H1 (cell line): ENCODE results near the gene USP3. TPM values are rescaled to one million over a fixed set of nuclear protein-coding genes. Genes with fewer than 3 reads are reported as not detected.

Experiments
- CREB1 ChIP-seq: IDR thresholded peaks from 2 replicates; pipeline ENCODE4 v1.6.1; 2012; ENCODE audit warnings: inconsistent platforms
- EP300 ChIP-seq, 2 experiments: IDR thresholded peaks; 1 replicate in 1 of 2; 2 replicates in 1 of 2; pipeline ENCODE4 v1.6.1; 2011 to 2012; ENCODE audit warnings: low read depth in 2 of 2, low read length in 2 of 2, mild to moderate bottlenecking in 2 of 2, borderline replicate concordance in 1 of 2, inconsistent platforms in 1 of 2, moderate library complexity in 1 of 2
- polyA plus RNA-seq, 7 experiments: library from polyadenylated mRNA; depleted of rRNA in 3 of 7; stranded (reverse) in 5 of 7; unstranded in 2 of 7; fragments of >200 nt in 5 of 7; fragments of 200-250 nt in 2 of 7; gene quantifications; 1 replicate in 5 of 7; 2 replicates in 1 of 7; 4 replicates in 1 of 7; pipeline versions ENCODE4 v1.2.1 to v1.2.3, GENCODE V29; 2011 to 2013; ENCODE audit warnings: missing spikeins in 2 of 7, mixed read lengths in 2 of 7
- total RNA-seq: library from RNA; stranded (reverse); fragmentation: NEBNext Ultra II Directional; extraction: Animal tissue kit (Norgen Biotek cat#: 25700); gene quantifications from 2 replicates; pipeline ENCODE4 v1.2.1, GENCODE V29; 2021
- TF ChIP-seq, protein P1 (sequence below): fragments of 300-600 bp; sonication (generic); IDR thresholded peaks from 2 replicates; pipeline ENCODE4 v1.7.1; 2012; ENCODE audit warnings: low read length, moderate library complexity, mild to moderate bottlenecking, inconsistent platforms; ENCODE audit not compliant: insufficient replicate concordance

Gene USP3
- total and polyA plus RNA-seq, 2 of the 8 experiments (the other 6 are each of a cell fraction or from before 2014, with no cell fraction given): 15.5 to 16.2 TPM

DNA sequence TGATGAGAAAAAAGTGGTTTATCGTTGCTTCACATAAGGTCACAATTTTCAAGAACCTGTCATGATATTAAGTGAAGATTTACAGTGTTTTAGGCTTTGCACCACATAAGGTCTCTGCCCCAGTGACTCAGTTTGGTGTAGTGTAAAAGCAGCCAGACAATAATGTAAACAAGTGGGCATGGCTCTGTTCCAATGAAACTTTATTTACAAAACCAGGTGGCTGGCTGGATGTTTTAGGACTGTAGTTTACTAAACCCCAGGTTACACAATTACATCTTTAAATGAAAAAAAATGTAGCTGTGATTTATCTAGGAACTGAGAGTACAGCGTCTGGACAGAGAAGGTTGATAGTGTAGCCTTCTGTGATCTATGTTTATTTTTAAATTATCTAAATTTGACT is 83.1 kb downstream of the USP3 start (continued):
- TF ChIP-seq, protein P1, sequence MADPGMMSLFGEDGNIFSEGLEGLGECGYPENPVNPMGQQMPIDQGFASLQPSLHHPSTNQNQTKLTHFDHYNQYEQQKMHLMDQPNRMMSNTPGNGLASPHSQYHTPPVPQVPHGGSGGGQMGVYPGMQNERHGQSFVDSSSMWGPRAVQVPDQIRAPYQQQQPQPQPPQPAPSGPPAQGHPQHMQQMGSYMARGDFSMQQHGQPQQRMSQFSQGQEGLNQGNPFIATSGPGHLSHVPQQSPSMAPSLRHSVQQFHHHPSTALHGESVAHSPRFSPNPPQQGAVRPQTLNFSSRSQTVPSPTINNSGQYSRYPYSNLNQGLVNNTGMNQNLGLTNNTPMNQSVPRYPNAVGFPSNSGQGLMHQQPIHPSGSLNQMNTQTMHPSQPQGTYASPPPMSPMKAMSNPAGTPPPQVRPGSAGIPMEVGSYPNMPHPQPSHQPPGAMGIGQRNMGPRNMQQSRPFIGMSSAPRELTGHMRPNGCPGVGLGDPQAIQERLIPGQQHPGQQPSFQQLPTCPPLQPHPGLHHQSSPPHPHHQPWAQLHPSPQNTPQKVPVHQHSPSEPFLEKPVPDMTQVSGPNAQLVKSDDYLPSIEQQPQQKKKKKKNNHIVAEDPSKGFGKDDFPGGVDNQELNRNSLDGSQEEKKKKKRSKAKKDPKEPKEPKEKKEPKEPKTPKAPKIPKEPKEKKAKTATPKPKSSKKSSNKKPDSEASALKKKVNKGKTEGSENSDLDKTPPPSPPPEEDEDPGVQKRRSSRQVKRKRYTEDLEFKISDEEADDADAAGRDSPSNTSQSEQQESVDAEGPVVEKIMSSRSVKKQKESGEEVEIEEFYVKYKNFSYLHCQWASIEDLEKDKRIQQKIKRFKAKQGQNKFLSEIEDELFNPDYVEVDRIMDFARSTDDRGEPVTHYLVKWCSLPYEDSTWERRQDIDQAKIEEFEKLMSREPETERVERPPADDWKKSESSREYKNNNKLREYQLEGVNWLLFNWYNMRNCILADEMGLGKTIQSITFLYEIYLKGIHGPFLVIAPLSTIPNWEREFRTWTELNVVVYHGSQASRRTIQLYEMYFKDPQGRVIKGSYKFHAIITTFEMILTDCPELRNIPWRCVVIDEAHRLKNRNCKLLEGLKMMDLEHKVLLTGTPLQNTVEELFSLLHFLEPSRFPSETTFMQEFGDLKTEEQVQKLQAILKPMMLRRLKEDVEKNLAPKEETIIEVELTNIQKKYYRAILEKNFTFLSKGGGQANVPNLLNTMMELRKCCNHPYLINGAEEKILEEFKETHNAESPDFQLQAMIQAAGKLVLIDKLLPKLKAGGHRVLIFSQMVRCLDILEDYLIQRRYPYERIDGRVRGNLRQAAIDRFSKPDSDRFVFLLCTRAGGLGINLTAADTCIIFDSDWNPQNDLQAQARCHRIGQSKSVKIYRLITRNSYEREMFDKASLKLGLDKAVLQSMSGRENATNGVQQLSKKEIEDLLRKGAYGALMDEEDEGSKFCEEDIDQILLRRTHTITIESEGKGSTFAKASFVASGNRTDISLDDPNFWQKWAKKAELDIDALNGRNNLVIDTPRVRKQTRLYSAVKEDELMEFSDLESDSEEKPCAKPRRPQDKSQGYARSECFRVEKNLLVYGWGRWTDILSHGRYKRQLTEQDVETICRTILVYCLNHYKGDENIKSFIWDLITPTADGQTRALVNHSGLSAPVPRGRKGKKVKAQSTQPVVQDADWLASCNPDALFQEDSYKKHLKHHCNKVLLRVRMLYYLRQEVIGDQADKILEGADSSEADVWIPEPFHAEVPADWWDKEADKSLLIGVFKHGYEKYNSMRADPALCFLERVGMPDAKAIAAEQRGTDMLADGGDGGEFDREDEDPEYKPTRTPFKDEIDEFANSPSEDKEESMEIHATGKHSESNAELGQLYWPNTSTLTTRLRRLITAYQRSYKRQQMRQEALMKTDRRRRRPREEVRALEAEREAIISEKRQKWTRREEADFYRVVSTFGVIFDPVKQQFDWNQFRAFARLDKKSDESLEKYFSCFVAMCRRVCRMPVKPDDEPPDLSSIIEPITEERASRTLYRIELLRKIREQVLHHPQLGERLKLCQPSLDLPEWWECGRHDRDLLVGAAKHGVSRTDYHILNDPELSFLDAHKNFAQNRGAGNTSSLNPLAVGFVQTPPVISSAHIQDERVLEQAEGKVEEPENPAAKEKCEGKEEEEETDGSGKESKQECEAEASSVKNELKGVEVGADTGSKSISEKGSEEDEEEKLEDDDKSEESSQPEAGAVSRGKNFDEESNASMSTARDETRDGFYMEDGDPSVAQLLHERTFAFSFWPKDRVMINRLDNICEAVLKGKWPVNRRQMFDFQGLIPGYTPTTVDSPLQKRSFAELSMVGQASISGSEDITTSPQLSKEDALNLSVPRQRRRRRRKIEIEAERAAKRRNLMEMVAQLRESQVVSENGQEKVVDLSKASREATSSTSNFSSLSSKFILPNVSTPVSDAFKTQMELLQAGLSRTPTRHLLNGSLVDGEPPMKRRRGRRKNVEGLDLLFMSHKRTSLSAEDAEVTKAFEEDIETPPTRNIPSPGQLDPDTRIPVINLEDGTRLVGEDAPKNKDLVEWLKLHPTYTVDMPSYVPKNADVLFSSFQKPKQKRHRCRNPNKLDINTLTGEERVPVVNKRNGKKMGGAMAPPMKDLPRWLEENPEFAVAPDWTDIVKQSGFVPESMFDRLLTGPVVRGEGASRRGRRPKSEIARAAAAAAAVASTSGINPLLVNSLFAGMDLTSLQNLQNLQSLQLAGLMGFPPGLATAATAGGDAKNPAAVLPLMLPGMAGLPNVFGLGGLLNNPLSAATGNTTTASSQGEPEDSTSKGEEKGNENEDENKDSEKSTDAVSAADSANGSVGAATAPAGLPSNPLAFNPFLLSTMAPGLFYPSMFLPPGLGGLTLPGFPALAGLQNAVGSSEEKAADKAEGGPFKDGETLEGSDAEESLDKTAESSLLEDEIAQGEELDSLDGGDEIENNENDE: no peak
- no peak for TF ChIP-seq CREB1
- no peak for TF ChIP-seq EP300 (IDR thresholded peaks at IDR 0.05; ENCODE audit: borderline replicate concordance in 1 of 2, low read depth in 2 of 2, low read length in 2 of 2)
